ENCODE data around the gene LHX1. TPM values are rescaled to one million over a fixed set of nuclear protein-coding genes. Genes with fewer than 3 reads are reported as not detected.

Gene LHX1
- total and polyA plus RNA-seq, 2 donors (not counting 1 experiment from before 2014, with no cell fraction given), result not detected

DNA sequence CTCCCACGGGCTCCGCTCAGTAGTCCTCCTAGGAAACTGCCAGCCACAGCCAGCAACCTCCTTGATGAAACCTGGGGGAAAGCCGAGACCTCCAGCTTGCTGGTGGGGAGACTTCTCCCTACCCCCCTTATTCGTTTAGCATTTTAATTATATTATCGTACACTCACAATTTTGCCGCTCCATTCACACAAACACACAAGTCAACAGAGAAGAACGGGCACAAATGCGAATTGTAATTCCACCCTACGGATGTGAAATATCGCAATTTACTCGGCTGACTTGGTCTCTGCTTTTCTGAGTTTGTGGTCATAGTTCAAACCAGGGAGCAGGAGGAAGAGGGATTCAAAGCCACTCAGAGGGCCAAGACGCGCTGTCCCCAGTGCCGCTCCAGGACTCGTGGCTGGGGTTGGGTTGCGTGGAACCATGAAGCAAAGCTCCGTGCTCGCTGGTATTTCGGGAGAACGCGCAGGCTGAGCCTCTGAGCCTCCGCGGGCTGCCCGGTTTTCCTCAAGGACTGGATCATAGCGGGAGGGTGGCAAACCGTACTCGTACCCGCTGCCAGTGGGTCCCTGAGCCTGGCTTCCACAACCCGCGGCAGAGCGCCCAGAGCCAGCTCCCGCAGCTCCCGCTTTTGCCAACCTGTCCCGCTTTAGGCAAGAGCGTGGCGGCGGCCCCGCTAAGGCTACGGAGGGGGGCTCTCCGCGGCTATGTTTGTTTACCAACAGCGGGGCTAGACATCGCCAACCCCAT is 2.0 kb downstream of the LHX1 start:
- Histone ChIP-seq H3K79me2 (ENCODE audit: control insufficient read depth, insufficient read depth, low read length) (no peaks in the 10 kb centered on the region), H3K9me3 (ENCODE audit: control insufficient read depth, insufficient read depth, low read depth, low read length) (no peaks in the 10 kb centered on the region), H2AFZ (ENCODE audit: low read length) (no peak overlapping the region), H3K27me3 (ENCODE audit: control insufficient read depth, insufficient read depth, low read length) (peaks cover 97% of the 10 kb centered on the region), H3K4me3 (replicated peaks in 1 of 4; ENCODE audit: control extremely low read depth in 1 of 4, insufficient read depth in 1 of 4, low read depth in 3 of 4, low read length in 4 of 4) (no peak overlapping the region), H3K4me2 (ENCODE audit: extremely low read depth, insufficient read depth, low read length) (no peak overlapping the region), H3K9ac (ENCODE audit: insufficient read depth, low read length) (no peak overlapping the region), H4K20me1 (ENCODE audit: control insufficient read depth, extremely low read depth, insufficient read depth, low read length) (no peaks in the 10 kb centered on the region), H3K27ac (ENCODE audit: insufficient read depth, low read length) (no peak overlapping the region), H3K4me1 (ENCODE audit: control insufficient read depth, extremely low read depth, insufficient read depth, low read length) (no peaks in the 10 kb centered on the region), H3K36me3 (ENCODE audit: control insufficient read depth, insufficient read depth, low read length) (no peaks in the 10 kb centered on the region)
- TF ChIP-seq, protein P1, sequence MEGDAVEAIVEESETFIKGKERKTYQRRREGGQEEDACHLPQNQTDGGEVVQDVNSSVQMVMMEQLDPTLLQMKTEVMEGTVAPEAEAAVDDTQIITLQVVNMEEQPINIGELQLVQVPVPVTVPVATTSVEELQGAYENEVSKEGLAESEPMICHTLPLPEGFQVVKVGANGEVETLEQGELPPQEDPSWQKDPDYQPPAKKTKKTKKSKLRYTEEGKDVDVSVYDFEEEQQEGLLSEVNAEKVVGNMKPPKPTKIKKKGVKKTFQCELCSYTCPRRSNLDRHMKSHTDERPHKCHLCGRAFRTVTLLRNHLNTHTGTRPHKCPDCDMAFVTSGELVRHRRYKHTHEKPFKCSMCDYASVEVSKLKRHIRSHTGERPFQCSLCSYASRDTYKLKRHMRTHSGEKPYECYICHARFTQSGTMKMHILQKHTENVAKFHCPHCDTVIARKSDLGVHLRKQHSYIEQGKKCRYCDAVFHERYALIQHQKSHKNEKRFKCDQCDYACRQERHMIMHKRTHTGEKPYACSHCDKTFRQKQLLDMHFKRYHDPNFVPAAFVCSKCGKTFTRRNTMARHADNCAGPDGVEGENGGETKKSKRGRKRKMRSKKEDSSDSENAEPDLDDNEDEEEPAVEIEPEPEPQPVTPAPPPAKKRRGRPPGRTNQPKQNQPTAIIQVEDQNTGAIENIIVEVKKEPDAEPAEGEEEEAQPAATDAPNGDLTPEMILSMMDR (conservative IDR thresholded peaks at IDR 0.05 in 1 of 2, IDR thresholded peaks at IDR 0.05 in 1 of 2; ENCODE audit: low read depth in 1 of 2, low read length in 2 of 2), result no peak
- TF ChIP-seq EZH2 (IDR thresholded peaks at IDR 0.05; ENCODE audit: low read length, missing control alignments), result peak; percentile 67
- no peak for DNase-seq (ENCODE audit: low read depth in 2 of 2)

DNA sequence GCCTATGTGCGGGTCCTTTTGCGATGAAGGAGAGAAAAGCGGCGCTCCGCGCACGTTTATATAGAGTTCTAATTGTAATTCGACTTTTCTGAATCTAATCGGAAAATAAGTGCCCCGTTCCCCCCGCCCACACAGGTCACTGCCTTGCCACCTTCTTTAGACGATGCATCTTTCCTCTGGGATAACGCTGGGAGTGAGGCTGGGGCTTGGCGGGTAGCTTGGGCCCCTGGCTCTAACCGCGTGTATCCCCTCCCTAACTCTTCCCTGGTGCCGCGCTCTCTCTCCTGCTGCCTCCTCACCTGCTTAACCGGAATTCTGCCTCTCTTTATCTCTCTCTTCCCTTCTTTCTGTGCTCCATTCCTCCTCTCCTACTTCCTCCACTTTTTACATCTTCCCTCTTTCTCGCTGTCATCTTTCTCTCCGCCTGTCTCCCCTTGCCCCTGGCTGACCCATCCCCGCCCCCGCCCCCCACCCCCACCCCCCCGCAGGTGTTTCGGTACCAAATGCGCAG is 2.6 kb downstream of the LHX1 start:
- no peak for TF ChIP-seq EZH2 (IDR thresholded peaks at IDR 0.05; ENCODE audit: low read length, missing control alignments)
- TF ChIP-seq, protein P1 (conservative IDR thresholded peaks at IDR 0.05 in 1 of 2, IDR thresholded peaks at IDR 0.05 in 1 of 2; ENCODE audit: low read depth in 1 of 2, low read length in 2 of 2), result no peak

DNA sequence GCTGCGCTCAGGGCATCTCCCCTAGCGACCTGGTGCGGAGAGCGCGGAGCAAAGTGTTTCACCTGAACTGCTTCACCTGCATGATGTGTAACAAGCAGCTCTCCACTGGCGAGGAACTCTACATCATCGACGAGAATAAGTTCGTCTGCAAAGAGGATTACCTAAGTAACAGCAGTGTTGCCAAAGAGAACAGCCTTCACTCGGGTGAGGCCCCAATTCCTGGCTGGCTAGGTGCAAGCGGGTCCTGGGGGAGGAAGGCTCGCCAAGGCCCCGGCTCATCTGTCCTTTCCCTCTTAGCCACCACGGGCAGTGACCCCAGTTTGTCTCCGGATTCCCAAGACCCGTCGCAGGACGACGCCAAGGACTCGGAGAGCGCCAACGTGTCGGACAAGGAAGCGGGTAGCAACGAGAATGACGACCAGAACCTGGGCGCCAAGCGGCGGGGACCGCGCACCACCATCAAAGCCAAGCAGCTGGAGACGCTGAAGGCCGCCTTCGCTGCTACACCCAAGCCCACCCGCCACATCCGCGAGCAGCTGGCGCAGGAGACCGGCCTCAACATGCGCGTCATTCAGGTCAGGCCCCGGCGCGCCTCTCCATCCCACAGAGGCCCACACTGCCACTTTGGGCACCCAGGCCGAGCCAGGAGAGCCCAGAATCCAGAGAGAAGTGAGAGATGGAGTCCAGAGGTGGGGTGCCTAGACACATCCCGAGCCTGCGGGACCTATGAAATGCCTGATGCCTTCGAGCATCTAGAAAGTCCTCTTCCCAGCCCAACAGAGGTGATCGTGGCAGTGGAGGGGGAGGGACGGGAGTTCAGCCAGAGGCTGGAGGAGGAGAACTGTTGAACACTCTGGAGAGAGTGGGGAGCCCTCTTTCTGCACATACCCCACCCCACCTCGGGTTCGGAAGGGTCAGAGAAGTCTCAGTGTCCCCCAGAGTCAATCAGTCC is 3.3 kb downstream of the LHX1 start:
- Histone ChIP-seq H3K79me2 (ENCODE audit: control insufficient read depth, insufficient read depth, low read length) (no peaks in the 10 kb centered on the region), H3K4me2 (ENCODE audit: extremely low read depth, insufficient read depth, low read length) (no peak overlapping the region), H2AFZ (ENCODE audit: low read length) (no peak overlapping the region), H3K4me3 (replicated peaks in 1 of 4; ENCODE audit: control extremely low read depth in 1 of 4, insufficient read depth in 1 of 4, low read depth in 3 of 4, low read length in 4 of 4) (no peak overlapping the region), H3K27ac (ENCODE audit: insufficient read depth, low read length) (no peak overlapping the region), H3K4me1 (ENCODE audit: control insufficient read depth, extremely low read depth, insufficient read depth, low read length) (no peaks in the 10 kb centered on the region), H4K20me1 (ENCODE audit: control insufficient read depth, extremely low read depth, insufficient read depth, low read length) (no peaks in the 10 kb centered on the region), H3K27me3 (ENCODE audit: control insufficient read depth, insufficient read depth, low read length) (peaks cover 92% of the 10 kb centered on the region), H3K9ac (ENCODE audit: insufficient read depth, low read length) (no peak overlapping the region), H3K9me3 (ENCODE audit: control insufficient read depth, insufficient read depth, low read depth, low read length) (no peaks in the 10 kb centered on the region), H3K36me3 (ENCODE audit: control insufficient read depth, insufficient read depth, low read length) (no peaks in the 10 kb centered on the region)
- DNase-seq (ENCODE audit: low read depth in 2 of 2), result no peak
- TF ChIP-seq, protein P1 (conservative IDR thresholded peaks at IDR 0.05 in 1 of 2, IDR thresholded peaks at IDR 0.05 in 1 of 2; ENCODE audit: low read depth in 1 of 2, low read length in 2 of 2), result no peak
- TF ChIP-seq EZH2 (IDR thresholded peaks at IDR 0.05; ENCODE audit: low read length, missing control alignments), result peak; percentile 70

More for the DNA sequence above, 2.6 kb downstream of the LHX1 start:
- Histone ChIP-seq H3K27me3 (ENCODE audit: control insufficient read depth, insufficient read depth, low read length) (peaks cover 96% of the 10 kb centered on the region), H3K79me2 (ENCODE audit: control insufficient read depth, insufficient read depth, low read length) (no peaks in the 10 kb centered on the region), H3K9me3 (ENCODE audit: control insufficient read depth, insufficient read depth, low read depth, low read length) (no peaks in the 10 kb centered on the region), H3K4me2 (ENCODE audit: extremely low read depth, insufficient read depth, low read length) (no peak overlapping the region), H4K20me1 (ENCODE audit: control insufficient read depth, extremely low read depth, insufficient read depth, low read length) (no peaks in the 10 kb centered on the region), H2AFZ (ENCODE audit: low read length) (no peak overlapping the region), H3K9ac (ENCODE audit: insufficient read depth, low read length) (no peak overlapping the region), H3K27ac (ENCODE audit: insufficient read depth, low read length) (no peak overlapping the region), H3K36me3 (ENCODE audit: control insufficient read depth, insufficient read depth, low read length) (no peaks in the 10 kb centered on the region), H3K4me3 (replicated peaks in 1 of 4; ENCODE audit: control extremely low read depth in 1 of 4, insufficient read depth in 1 of 4, low read depth in 3 of 4, low read length in 4 of 4) (no peak overlapping the region), H3K4me1 (ENCODE audit: control insufficient read depth, extremely low read depth, insufficient read depth, low read length) (no peaks in the 10 kb centered on the region)
- DNase-seq (ENCODE audit: low read depth in 2 of 2), result no peak

Measured in fibroblast of lung (primary cell).